ENCODE results near the gene ARID3A. TPM values are rescaled to one million over a fixed set of nuclear protein-coding genes. Genes with fewer than 3 reads are reported as not detected.
A peak's percentile ranks its signal among the peaks of the same experiment; 100 is the strongest.

Gene ARID3A
- total RNA-seq, 3 donors from 2014 or later, result 10.1 to 16.0 (median 14.5) TPM

- no peak for TF ChIP-seq CTCF (IDR thresholded peaks at IDR 0.05)
- Histone ChIP-seq H3K36me3 (ENCODE audit: low read depth) (no peaks in the 10 kb centered on the region), H3K4me3 (no peak overlapping the region), H3K9me3 (no peaks in the 10 kb centered on the region), H3K4me1 (ENCODE audit: low read depth) (peaks cover 13% of the 10 kb centered on the region)
- DNase-seq (no peak), ATAC-seq (no peak)
- intact Hi-C loops (cut with DNase I, micrococcal nuclease), result no loop called here
These were observed 75.0 kb downstream of the ARID3A start for GRCh38 chr19:1000591-1001537.

GRCh38 chr19:1001538-1002166 is 75.8 kb downstream of the ARID3A start:
- peak; percentile 76 for ATAC-seq
- peak; percentile 89 for TF ChIP-seq CTCF (IDR thresholded peaks at IDR 0.05)

GRCh38 chr19:1002600-1002999 is 76.8 kb downstream of the ARID3A start:
- ATAC-seq (no peak), DNase-seq (no peak)
- Histone ChIP-seq H3K36me3 (ENCODE audit: low read depth) (no peaks in the 10 kb centered on the region), H3K9me3 (no peaks in the 10 kb centered on the region), H3K4me1 (ENCODE audit: low read depth) (peaks cover 6% of the 10 kb centered on the region), H3K4me3 (no peak overlapping the region)
- TF ChIP-seq CTCF (IDR thresholded peaks at IDR 0.05), result no peak
- intact Hi-C loops (cut with DNase I, micrococcal nuclease), result no loop called here

More at GRCh38 chr19:1001538-1002166, 75.8 kb downstream of the ARID3A start:
- no peak overlapping the region for H3K4me3 ChIP-seq
- H3K9me3 ChIP-seq, result no peaks in the 10 kb centered on the region
- H3K36me3 ChIP-seq (ENCODE audit: low read depth), result no peaks in the 10 kb centered on the region
- peak; percentile 64 to 76 (median 67) for DNase-seq
- intact Hi-C loops (cut with DNase I, micrococcal nuclease), result no loop called here
- peaks cover 6% of the 10 kb centered on the region for H3K4me1 ChIP-seq (ENCODE audit: low read depth)

GRCh38 chr19:1003283-1003682 is 77.4 kb downstream of the ARID3A start:
- Histone ChIP-seq H3K9me3 (no peaks in the 10 kb centered on the region), H3K36me3 (ENCODE audit: low read depth) (no peaks in the 10 kb centered on the region), H3K4me3 (no peak overlapping the region), H3K4me1 (ENCODE audit: low read depth) (peaks cover 6% of the 10 kb centered on the region)
- DNase-seq (peak in 1 of 3 donors; percentile 50), ATAC-seq (no peak)
- TF ChIP-seq CTCF (IDR thresholded peaks at IDR 0.05), result no peak
- intact Hi-C loops (cut with DNase I, micrococcal nuclease), result no loop called here

- DNase-seq (no peak), ATAC-seq (no peak)
- intact Hi-C loops (cut with DNase I, micrococcal nuclease), result no loop called here
- Histone ChIP-seq H3K36me3 (ENCODE audit: low read depth) (peaks cover 3% of the 10 kb centered on the region), H3K9me3 (no peaks in the 10 kb centered on the region), H3K4me1 (ENCODE audit: low read depth) (peaks cover 6% of the 10 kb centered on the region), H3K4me3 (no peak overlapping the region)
- no peak for TF ChIP-seq CTCF (IDR thresholded peaks at IDR 0.05)
These were observed 78.5 kb downstream of the ARID3A start for GRCh38 chr19:1004204-1004802.
